K562 (cell line): Measurements from ENCODE around the gene AP2S1. TPM values are rescaled to one million over a fixed set of nuclear protein-coding genes. Genes with fewer than 3 reads are reported as not detected.
A peak's percentile ranks its signal among the peaks of the same experiment; 100 is the strongest.

Experiments
- CREM ChIP-seq: IDR thresholded peaks from 2 replicates; pipeline ENCODE4 v1.6.1; 2014; ENCODE audit warnings: antibody characterized with exemption, low read depth
- ELF4 ChIP-seq: fragments of 450-650 bp; formaldehyde crosslinking; IDR thresholded peaks from 2 replicates; pipeline ENCODE4 v1.4.0; 2022; ENCODE audit warnings: missing genetic modification characterization
- ETV6 ChIP-seq, 3 experiments: fragments of 150-350 bp in 1 of 3; sonication (generic) in 1 of 3; formaldehyde crosslinking in 1 of 3; IDR thresholded peaks; 2 replicates each; pipeline versions ENCODE4 v1.6.1 to v1.8.0; 2014 to 2022; ENCODE audit warnings: borderline replicate concordance in 2 of 3, low read depth in 2 of 3, antibody characterized with exemption in 1 of 3, low read length in 1 of 3, mild to moderate bottlenecking in 1 of 3, missing genetic modification reagents in 1 of 3
- GTF2A2 ChIP-seq: IDR thresholded peaks from 2 replicates; pipeline ENCODE4 v1.6.1; 2016; ENCODE audit warnings: mild to moderate bottlenecking, missing genetic modification characterization, missing compliant biosample characterization
- HNRNPH1 ChIP-seq: fragments of 200-400 bp; formaldehyde crosslinking; optimal IDR thresholded peaks from 2 replicates; pipeline ENCODE3; 2017; ENCODE audit warnings: low read depth, mild to moderate bottlenecking, low read length, moderate library complexity
- HNRNPUL1 ChIP-seq: fragments of 200-400 bp; formaldehyde crosslinking; IDR thresholded peaks from 2 replicates; pipeline ENCODE4 v1.6.1; 2017; ENCODE audit warnings: low read length
- KLF6 ChIP-seq: fragments of 250-450 bp; sonication (Bioruptor Pico); IDR thresholded peaks from 2 replicates; pipeline ENCODE4 v1.4.0; 2020; ENCODE audit warnings: mild to moderate bottlenecking, moderate library complexity, borderline replicate concordance
- NFE2 ChIP-seq: IDR thresholded peaks from 2 replicates; pipeline ENCODE4 v1.6.1; 2014; ENCODE audit warnings: antibody characterized with exemption, low read depth
- POLR2AphosphoS5 ChIP-seq: IDR thresholded peaks from 2 replicates; pipeline ENCODE4 v1.6.1; 2011; ENCODE audit warnings: mild to moderate bottlenecking, low read depth, low read length, moderate library complexity; ENCODE audit not compliant: control insufficient read depth, insufficient read depth
- RNF2 ChIP-seq: sonication (generic); IDR thresholded peaks from 2 replicates; pipeline ENCODE4 v1.6.1; 2016
- TAF1 ChIP-seq: IDR thresholded peaks from 2 replicates; pipeline ENCODE4 v1.6.1; 2011; ENCODE audit warnings: mild to moderate bottlenecking, low read length, moderate library complexity; ENCODE audit not compliant: insufficient read depth, control insufficient read depth, severe bottlenecking; ENCODE audit errors: extremely low read depth
- XRCC3 ChIP-seq: fragments of 450-650 bp; IDR thresholded peaks from 2 replicates; pipeline ENCODE4 v1.6.1; 2017; ENCODE audit warnings: mild to moderate bottlenecking, moderate library complexity
- XRCC5 ChIP-seq: fragments of 200-400 bp; formaldehyde crosslinking; IDR thresholded peaks from 2 replicates; pipeline ENCODE4 v1.6.1; 2017; ENCODE audit warnings: low read depth, mild to moderate bottlenecking, low read length
- YBX1 ChIP-seq: fragments of 450-650 bp; IDR thresholded peaks from 2 replicates; pipeline ENCODE4 v1.7.1; 2016; ENCODE audit warnings: mild to moderate bottlenecking
- ZNF316 ChIP-seq: fragments of 450-650 bp; IDR thresholded peaks from 2 replicates; pipeline ENCODE4 v1.6.1; 2016
- ZNF408 ChIP-seq: fragments of 250-450 bp; sonication (Bioruptor Pico); IDR thresholded peaks from 2 replicates; pipeline ENCODE4 v1.4.0; 2020; ENCODE audit warnings: low read depth, mild to moderate bottlenecking, moderate library complexity
- ZNF696 ChIP-seq: fragments of 250-450 bp; sonication (Bioruptor Pico); conservative IDR thresholded peaks from 2 replicates; pipeline ENCODE4 v1.4.0; 2020; ENCODE audit warnings: mild to moderate bottlenecking, moderate library complexity
- polyA plus RNA-seq, 8 experiments: library from polyadenylated mRNA; depleted of rRNA in 4 of 8; stranded (reverse) in 5 of 8; unstranded in 3 of 8; fragments of >200 nt; fragmentation: Nextera tagmentation in 2 of 8; fragmentation: Illumina TruSeq in 1 of 8; extraction: Ambion mirVana in 2 of 8; extraction: Trizol in 1 of 8; gene quantifications; 2 replicates each; pipeline versions ENCODE4 v1.2.1 to v1.2.3, GENCODE V29; 2011 to 2014; ENCODE audit warnings: inconsistent platforms in 1 of 8, missing spikeins in 1 of 8
- total RNA-seq, 7 experiments: library from RNA; depleted of rRNA in 6 of 7; stranded (reverse); fragments of >200 nt in 6 of 7; fragmentation: Illumina TruSeq in 2 of 7; extraction: Trizol in 2 of 7; gene quantifications; 2 replicates each; pipeline versions ENCODE4 v1.2.1 to v1.2.3, GENCODE V29; 2011 to 2021; ENCODE audit warnings: low replicate concordance in 1 of 7
- TF ChIP-seq, protein P1 (sequence below): sonication (generic); formaldehyde crosslinking; IDR thresholded peaks from 2 replicates; pipeline ENCODE4 v1.8.1; 2022; ENCODE audit warnings: missing genetic modification reagents
- TF ChIP-seq, protein P2 (sequence below): fragments of 450-650 bp; IDR thresholded peaks from 2 replicates; pipeline ENCODE4 v1.6.1; 2017; ENCODE audit warnings: mild to moderate bottlenecking, moderate library complexity
- TF ChIP-seq, protein P3 (sequence below): fragments of 450-650 bp; formaldehyde crosslinking; IDR thresholded peaks from 2 replicates; pipeline ENCODE4 v1.4.0; 2022; ENCODE audit warnings: missing genetic modification characterization
- TF ChIP-seq, protein P4 (sequence below): sonication (generic); formaldehyde crosslinking; IDR thresholded peaks from 2 replicates; pipeline ENCODE4 v1.8.0; 2022; ENCODE audit warnings: mild to moderate bottlenecking, low read depth, missing genetic modification reagents

The AP2S1 gene
- total and polyA plus RNA-seq, 9 of the 15 experiments (the other 6 are each of a cell fraction or from before 2014, with no cell fraction given): 32.4 to 294 (median 136) TPM

DNA sequence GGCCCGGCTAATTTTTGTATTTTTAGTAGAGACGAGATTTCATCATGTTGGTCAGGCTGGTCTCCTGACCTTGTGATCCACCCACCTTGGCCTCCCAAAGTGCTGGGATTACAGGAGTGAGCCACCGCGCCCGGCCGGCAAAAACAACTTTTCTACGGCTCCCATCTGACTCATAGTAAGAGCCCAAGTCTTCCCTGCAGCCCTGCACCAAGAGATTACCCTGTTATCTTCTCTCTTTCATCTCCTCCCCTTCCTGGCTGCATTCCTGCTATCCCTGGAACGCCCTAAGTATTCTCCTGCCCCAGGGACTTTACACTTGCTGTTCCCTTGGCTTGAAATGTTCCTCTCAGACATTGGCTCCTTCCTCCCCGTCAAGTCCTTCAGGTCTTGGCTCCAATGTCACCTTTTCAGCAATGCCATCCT, 6.6 kb downstream of the AP2S1 start (continued):
- TF ChIP-seq, protein P1, sequence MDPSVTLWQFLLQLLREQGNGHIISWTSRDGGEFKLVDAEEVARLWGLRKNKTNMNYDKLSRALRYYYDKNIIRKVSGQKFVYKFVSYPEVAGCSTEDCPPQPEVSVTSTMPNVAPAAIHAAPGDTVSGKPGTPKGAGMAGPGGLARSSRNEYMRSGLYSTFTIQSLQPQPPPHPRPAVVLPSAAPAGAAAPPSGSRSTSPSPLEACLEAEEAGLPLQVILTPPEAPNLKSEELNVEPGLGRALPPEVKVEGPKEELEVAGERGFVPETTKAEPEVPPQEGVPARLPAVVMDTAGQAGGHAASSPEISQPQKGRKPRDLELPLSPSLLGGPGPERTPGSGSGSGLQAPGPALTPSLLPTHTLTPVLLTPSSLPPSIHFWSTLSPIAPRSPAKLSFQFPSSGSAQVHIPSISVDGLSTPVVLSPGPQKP (CRISPR knock-in tag): no peak
- TF ChIP-seq XRCC3: no peak
- no peak for TF ChIP-seq ELF4 (CRISPR knock-in tag)
- no peak for TF ChIP-seq KLF6 (CRISPR knock-in tag)
- TF ChIP-seq, protein P2, sequence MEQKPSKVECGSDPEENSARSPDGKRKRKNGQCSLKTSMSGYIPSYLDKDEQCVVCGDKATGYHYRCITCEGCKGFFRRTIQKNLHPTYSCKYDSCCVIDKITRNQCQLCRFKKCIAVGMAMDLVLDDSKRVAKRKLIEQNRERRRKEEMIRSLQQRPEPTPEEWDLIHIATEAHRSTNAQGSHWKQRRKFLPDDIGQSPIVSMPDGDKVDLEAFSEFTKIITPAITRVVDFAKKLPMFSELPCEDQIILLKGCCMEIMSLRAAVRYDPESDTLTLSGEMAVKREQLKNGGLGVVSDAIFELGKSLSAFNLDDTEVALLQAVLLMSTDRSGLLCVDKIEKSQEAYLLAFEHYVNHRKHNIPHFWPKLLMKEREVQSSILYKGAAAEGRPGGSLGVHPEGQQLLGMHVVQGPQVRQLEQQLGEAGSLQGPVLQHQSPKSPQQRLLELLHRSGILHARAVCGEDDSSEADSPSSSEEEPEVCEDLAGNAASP: no peak
- TF ChIP-seq POLR2AphosphoS5: peak; percentile 60; the same call in 1 of the 2 replicates
- no peak for TF ChIP-seq TAF1
- TF ChIP-seq YBX1: no peak
- TF ChIP-seq CREM: peak; percentile 41; the same call in 1 of the 2 replicates
- TF ChIP-seq, protein P3, sequence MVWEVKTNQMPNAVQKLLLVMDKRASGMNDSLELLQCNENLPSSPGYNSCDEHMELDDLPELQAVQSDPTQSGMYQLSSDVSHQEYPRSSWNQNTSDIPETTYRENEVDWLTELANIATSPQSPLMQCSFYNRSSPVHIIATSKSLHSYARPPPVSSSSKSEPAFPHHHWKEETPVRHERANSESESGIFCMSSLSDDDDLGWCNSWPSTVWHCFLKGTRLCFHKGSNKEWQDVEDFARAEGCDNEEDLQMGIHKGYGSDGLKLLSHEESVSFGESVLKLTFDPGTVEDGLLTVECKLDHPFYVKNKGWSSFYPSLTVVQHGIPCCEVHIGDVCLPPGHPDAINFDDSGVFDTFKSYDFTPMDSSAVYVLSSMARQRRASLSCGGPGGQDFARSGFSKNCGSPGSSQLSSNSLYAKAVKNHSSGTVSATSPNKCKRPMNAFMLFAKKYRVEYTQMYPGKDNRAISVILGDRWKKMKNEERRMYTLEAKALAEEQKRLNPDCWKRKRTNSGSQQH (CRISPR knock-in tag): no peak
- no peak for TF ChIP-seq XRCC5
- no peak for TF ChIP-seq ZNF408
- TF ChIP-seq GTF2A2 (tag): no peak
- no peak for TF ChIP-seq HNRNPH1
- TF ChIP-seq RNF2: no peak
- no peak for TF ChIP-seq ZNF696
- no peak for TF ChIP-seq ETV6 (IDR thresholded peaks at IDR 0.05; ENCODE audit: borderline replicate concordance in 1 of 2, low read depth in 2 of 2, low read length in 1 of 2)
- no peak for TF ChIP-seq ETV6 (CRISPR knock-in tag; IDR thresholded peaks at IDR 0.05; ENCODE audit: borderline replicate concordance)
- no peak for TF ChIP-seq HNRNPUL1
- TF ChIP-seq, protein P4, sequence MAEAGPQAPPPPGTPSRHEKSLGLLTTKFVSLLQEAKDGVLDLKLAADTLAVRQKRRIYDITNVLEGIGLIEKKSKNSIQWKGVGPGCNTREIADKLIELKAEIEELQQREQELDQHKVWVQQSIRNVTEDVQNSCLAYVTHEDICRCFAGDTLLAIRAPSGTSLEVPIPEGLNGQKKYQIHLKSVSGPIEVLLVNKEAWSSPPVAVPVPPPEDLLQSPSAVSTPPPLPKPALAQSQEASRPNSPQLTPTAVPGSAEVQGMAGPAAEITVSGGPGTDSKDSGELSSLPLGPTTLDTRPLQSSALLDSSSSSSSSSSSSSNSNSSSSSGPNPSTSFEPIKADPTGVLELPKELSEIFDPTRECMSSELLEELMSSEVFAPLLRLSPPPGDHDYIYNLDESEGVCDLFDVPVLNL: no peak
- no peak for TF ChIP-seq NFE2
- no peak for TF ChIP-seq ZNF316
